Measurements from ENCODE around the gene USB1.

Gene USB1

GRCh38 chr16:58020628-58021521 lies 19.7 kb downstream of the USB1 start:
- DNase-seq, result peak; percentile 16

GRCh38 chr16:58021661-58022551 lies 20.7 kb downstream of the USB1 start:
- DNase-seq, result peak; percentile 53

GRCh38 chr16:58022601-58023371 lies 21.6 kb downstream of the USB1 start:
- peak; percentile 75 for DNase-seq

GRCh38 chr16:58024486-58025350 lies 23.5 kb downstream of the USB1 start:
- no peak for DNase-seq

- peak; percentile 57 for DNase-seq
These were observed 24.3 kb downstream of the USB1 start, which contains the start of gene MMP15 for GRCh38 chr16:58025351-58026138. Gene MMP15 (plus strand): TSS chr16:58025754. CDS start chr16:58026351, 597 bp downstream.

GRCh38 chr16:58026139-58026704 lies 25.0 kb downstream of the USB1 start:
- peak; percentile 19 for DNase-seq

- no peak for DNase-seq
These were observed 25.5 kb downstream of the USB1 start for GRCh38 chr16:58026705-58027160.

- DNase-seq, result no peak
These were observed 26.1 kb downstream of the USB1 start for GRCh38 chr16:58027161-58027915.

- DNase-seq, result no peak
These were observed 26.8 kb downstream of the USB1 start for GRCh38 chr16:58027916-58028455.

- no peak for DNase-seq
These were observed 27.4 kb downstream of the USB1 start for GRCh38 chr16:58028541-58029070.

- DNase-seq, result no peak
These were observed 28.2 kb downstream of the USB1 start for GRCh38 chr16:58029410-58029809.

- DNase-seq, result no peak
These were observed 29.1 kb downstream of the USB1 start for GRCh38 chr16:58030136-58030840.

- DNase-seq, result no peak
These were observed 30.0 kb downstream of the USB1 start for GRCh38 chr16:58031016-58031800.

- no peak for DNase-seq
These were observed 31.6 kb downstream of the USB1 start for GRCh38 chr16:58032710-58033293.

GRCh38 chr16:58034128-58034685 lies 33.0 kb downstream of the USB1 start:
- no peak for DNase-seq

- DNase-seq, result no peak
These were observed 33.6 kb downstream of the USB1 start for GRCh38 chr16:58034774-58035173.
